NCI-H2029 (cell line): Measurements from ENCODE around the gene ZNF222.

Source experiments
- DNase-seq: peaks from one replicate; lab custom pipeline; 2025; lab: John Stamatoyannopoulos, UW

ZNF222 gene

DNA sequence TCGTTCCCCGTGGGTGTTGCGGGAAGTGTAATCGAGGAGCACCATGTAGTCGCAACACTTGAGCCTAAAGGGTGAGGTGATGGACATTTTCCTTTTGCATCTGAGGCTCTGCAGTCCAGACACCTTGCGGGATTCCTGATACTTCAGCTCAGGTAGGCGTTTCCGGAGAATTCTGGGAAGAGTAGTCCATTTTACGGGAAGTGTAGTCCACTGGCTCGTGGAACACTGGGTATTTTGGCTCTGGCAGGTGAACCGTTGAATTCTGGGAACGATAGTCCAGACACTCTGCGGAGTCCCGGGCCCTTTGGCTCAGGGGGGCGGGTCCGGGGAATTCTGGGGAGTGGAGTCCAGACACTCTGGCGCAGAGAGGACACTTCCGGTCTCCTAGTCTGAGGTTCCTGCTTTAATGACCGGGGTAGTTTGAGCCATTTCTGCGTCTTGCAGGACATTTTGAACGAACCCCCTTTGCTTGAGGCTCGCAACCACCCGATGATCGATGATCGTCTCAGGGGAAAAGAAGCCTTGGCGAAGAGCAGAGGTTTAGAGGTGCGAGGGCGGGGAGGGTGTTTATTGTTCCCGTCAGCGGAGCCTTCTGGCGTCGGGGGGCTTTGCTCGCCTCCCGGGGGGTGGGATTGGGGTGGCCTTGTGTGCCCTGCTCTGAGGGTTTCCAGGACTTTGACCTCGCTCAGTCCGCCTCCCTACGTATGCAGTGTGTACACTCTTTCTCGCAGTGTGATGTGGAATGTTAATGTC is 26.6 kb downstream of the ZNF222 start, which contains the start of gene ZNF223:
Gene ZNF223, plus strand, starts transcription at position 387 of the 753 bp plus-strand sequence. CDS start 3,141 bp downstream, outside the sequence.
- DNase-seq = peak; percentile 98

DNA sequence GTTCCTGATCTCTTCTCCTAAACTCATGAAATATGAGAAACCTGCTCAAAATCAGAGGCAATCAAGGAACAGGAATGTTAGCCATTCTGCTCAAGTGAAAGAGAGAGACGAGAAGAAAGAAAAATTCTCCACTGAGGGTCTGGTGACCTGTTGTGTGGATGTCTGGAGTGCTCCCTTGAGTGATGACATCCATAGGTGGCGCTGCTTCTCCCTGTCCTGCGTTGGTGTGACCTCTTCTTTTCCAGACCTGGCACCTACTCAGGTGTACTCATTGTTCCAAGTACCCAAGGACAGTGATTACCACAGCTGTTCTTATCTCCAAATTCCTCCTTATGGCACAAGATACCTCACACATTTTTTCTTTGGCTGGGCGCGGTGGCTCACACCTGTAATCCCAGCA is 30.7 kb downstream of the ZNF222 start:
- no peak for DNase-seq

DNA sequence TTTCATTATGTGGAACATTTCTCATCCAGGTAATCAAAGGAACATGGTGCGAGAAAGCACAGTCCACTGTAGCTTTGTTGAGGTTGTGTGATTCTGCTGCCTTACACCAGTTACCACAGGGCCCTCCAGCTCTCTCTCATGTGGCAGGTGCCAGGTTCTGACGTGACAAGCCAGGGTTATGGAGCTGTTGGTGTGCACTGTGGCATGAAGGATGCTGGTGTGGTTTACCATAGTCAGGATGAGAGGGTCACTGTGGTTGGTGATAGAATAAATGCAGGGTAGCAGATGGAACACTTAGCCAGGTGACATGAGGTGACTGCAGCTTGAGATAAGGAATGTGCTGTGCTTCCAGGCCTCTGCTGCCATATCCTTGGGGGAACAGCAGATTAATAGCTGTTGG is 34.0 kb downstream of the ZNF222 start:
- DNase-seq = no peak

DNA sequence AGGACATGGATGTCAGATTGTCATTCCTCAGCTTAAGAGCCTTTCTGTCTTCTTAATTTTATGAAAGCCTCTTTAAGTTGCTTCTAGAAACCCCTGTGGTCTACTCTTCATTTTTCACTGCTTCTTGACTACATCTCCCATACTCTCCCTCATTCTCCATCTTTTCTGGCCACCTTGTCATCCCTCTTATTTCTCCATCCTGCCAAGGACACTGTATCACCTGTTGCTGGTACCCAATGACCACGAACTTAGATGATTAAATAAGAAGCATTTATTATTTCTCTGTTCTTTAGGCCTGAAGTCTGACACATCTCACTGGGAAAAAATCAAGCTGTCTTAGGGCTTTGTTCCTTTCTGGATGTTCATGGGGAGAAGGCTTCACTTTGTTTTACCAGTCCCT is 35.9 kb downstream of the ZNF222 start:
- no peak for DNase-seq

DNA sequence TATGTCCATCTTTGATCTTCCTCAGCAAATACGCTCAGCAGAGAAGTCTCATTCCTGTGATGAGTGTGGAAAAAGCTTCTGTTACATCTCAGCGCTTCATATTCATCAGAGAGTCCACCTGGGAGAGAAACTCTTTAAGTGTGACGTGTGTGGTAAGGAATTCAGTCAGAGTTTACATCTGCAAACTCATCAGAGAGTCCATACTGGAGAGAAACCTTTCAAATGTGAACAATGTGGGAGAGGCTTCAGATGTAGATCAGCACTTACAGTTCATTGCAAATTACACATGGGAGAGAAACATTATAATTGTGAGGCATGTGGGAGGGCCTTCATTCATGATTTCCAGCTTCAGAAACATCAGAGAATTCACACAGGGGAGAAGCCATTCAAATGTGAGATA is 41.1 kb downstream of the ZNF222 start:
- no peak for DNase-seq

DNA sequence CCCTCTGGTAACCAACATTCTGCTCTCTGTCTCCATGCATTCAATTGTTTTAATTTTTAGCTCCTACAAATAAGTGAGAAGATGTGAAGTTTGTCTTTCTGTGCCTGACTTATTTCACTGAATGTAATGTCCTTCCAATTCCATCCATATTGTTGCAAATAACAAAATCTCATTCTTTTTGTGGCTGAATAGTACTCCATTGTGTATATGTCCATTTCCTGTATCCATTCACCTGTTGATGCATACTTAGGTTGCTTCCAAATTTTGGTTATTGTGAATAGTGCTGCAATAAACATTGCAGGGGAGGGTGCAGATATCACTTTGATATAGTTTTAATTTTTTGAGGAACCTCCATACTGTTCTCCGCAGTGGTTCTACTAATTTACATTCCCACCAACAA is 44.2 kb downstream of the ZNF222 start:
- DNase-seq = no peak

DNA sequence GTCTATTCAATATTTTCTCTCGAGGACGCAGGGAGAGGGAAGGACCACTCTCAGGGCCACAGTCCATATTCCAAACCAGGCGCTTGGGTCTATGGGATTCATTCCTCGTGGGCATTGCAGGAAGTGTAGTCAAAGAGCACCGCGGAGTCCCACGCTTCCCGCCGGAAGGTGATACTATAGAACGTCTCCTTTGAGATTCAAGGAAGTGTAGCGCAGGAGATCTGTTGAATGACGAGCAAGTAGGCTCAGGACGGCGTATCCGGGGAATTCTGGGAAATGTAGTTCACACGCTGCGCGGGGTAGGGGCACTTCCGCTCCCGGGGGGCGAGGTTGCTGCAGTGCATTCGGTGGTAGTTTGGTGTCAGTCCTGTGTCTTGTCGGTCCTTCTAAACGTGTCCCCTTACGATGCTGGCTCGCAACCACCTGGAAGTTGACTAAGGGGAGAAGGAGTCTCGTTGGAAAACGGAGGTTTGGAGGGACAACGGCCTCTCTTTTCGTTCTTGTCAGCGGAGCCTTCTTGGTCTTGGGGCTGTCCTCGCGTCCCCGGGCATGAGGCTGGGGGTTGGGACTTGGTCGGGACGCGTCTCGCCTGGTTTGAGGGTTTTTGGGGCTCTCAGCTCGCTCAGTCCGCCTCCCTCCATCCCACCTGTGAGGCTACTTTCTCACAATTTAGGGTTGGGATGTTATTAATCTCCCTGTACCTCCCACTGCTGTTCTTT is 46.8 kb downstream of the ZNF222 start, which contains the start of gene ZNF284:
Gene ZNF284, plus strand, starts transcription at position 336 of the 719 bp plus-strand sequence. CDS start 4,231 bp downstream, outside the sequence.
- DNase-seq = peak; percentile 96

DNA sequence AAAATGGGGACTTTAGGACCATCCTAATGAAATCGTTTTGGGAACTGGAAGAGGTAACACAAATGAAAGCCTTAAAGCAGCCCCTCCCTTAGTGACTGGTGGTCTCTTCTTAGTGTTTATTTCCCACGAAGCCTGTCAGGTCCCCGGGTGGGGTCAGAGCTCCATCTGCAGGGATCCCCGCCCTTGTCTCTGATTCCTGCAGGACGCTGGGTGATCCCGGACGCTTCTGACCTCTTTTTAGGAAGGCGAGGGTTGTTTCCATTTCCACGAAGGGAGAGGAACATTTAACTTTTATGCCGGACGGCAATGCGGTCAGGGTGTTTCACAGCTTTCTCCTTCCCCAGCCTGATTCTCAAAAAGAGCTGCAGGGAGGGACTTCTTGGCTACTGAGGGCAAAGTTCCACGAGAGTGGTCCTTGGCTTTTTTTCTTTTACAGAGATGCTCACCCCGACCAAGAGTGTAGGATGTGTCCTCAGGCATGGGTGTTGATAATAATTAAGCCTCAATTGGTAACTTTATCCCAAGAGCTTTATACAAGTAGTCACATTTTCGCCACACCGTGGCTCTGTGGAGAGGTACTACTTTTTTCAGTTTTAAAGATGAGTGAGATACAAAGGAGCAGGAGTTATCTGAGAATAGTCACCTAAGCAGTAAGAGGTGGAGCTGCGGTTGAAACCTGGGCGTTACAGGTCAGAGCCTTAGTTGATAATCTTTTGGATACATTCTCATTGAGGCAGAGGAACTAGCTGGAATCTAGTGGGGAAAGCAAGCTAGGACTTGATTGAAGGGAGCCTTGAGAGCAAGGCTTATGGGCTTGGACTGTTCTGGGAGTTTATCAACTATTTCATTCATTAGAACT is 47.6 kb downstream of the ZNF222 start:
- DNase-seq = no peak

DNA sequence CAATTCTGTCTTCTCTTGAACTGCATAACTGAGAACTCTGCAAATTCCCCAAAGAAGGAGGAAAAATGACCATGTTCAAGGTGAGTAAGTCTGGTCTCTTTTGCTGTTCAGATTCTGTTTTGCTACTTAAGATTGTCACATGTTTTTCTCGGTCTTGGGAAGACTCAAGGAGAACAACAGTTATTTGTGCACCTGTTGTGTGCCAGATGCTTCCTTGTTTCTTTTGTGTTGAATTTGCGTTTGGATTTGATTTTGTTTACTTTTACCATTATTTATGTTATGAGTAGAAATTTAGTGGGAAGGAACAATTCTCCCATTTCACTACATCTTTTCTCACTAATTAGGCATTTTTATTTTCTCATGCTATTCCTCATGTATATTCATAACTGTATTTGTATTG is 51.1 kb downstream of the ZNF222 start:
- no peak for DNase-seq
